Measurements from ENCODE around the gene IL24. TPM values are rescaled to one million over a fixed set of nuclear protein-coding genes. Genes with fewer than 3 reads are reported as not detected.

Gene IL24
- polyA plus RNA-seq, 1 of the 3 experiments (the other 2 are of a cell fraction), result 0.03 TPM

- H3K4me3 ChIP-seq (ENCODE audit: low read depth in 2 of 2, low read length in 1 of 2), result no peak overlapping the region
- DNase-seq, result no peak
- no peaks in the 10 kb centered on the region for H3K9me3 ChIP-seq
- no peaks in the 10 kb centered on the region for H3K79me2 ChIP-seq (ENCODE audit: insufficient read depth)
- no peak for TF ChIP-seq USF2 (IDR thresholded peaks at IDR 0.05; ENCODE audit: borderline replicate concordance, low read depth, low read length)
- TF ChIP-seq GABPA (IDR thresholded peaks at IDR 0.05; ENCODE audit: low read depth), result no peak
- TF ChIP-seq ELF1 (IDR thresholded peaks at IDR 0.05), result no peak
- TF ChIP-seq MEF2A (IDR thresholded peaks at IDR 0.05; ENCODE audit: borderline replicate concordance, low read depth), result no peak
- TF ChIP-seq TCF12 (IDR thresholded peaks at IDR 0.05), result no peak
- no peak for TF ChIP-seq FOXJ3 (CRISPR knock-in tag; IDR thresholded peaks at IDR 0.05)
- TF ChIP-seq USF1 (IDR thresholded peaks at IDR 0.05; ENCODE audit: borderline replicate concordance, low read depth), result no peak
- no peak for TF ChIP-seq GATA2 (CRISPR knock-in tag; IDR thresholded peaks at IDR 0.05)
- no peak for TF ChIP-seq FOXM1 (IDR thresholded peaks at IDR 0.05; ENCODE audit: low read depth)
- TF ChIP-seq REST (IDR thresholded peaks at IDR 0.05; ENCODE audit: low read depth, low read length), result no peak
- no peak for TF ChIP-seq CTCF (IDR thresholded peaks at IDR 0.05)
- TF ChIP-seq TEAD4 (IDR thresholded peaks at IDR 0.05; ENCODE audit: borderline replicate concordance, insufficient read depth), result no peak
- no peak for TF ChIP-seq ZBTB33 (IDR thresholded peaks at IDR 0.05; ENCODE audit: borderline replicate concordance, low read depth)
- no peak for TF ChIP-seq EP300 (IDR thresholded peaks at IDR 0.05; ENCODE audit: borderline replicate concordance in 1 of 2, low read depth in 1 of 2, low read length in 1 of 2)
- TF ChIP-seq POLR2AphosphoS5 (IDR thresholded peaks at IDR 0.05; ENCODE audit: low read depth, low read length), result no peak
- TF ChIP-seq CHD2 (IDR thresholded peaks at IDR 0.05; ENCODE audit: low read length, partially characterized antibody), result no peak
- no peak for TF ChIP-seq YY1 (IDR thresholded peaks at IDR 0.05; ENCODE audit: low read depth)
- no peak for TF ChIP-seq TAF1 (IDR thresholded peaks at IDR 0.05; ENCODE audit: borderline replicate concordance, low read depth, low read length)
- no peak for TF ChIP-seq MXI1 (IDR thresholded peaks at IDR 0.05; ENCODE audit: low read depth, low read length)
- H3K36me3 ChIP-seq (replicated peaks in 1 of 2; ENCODE audit: control insufficient read depth in 1 of 2, insufficient read depth in 2 of 2, low read length in 1 of 2), result no peaks in the 10 kb centered on the region
- no peaks in the 10 kb centered on the region for H4K20me1 ChIP-seq (ENCODE audit: insufficient read depth)
- WGBS (ENCODE audit: low lambda C conversion rate), result 86% methylated on average over 4 of the region's 4 CpGs
- CTCF ChIA-PET, result interaction anchor here (0.8 to 2.3 kb wide), 7 partner anchors 10 to 219 kb away, joined by 3 to 7 read pairs (median 3); no protein-coding TSS in a partner anchor
- H3K27me3 ChIP-seq (ENCODE audit: insufficient read depth), result peaks cover 52% of the 10 kb centered on the region; the same call in 1 of the 2 replicates
- H3F3A ChIP-seq (replicated peaks; ENCODE audit: insufficient read depth), result no peaks in the 10 kb centered on the region
- no peak overlapping the region for H3K9ac ChIP-seq
- H3K27ac ChIP-seq (ENCODE audit: low read depth in 2 of 2, low read length in 1 of 2), result no peak overlapping the region
- H3K4me2 ChIP-seq, result no peak overlapping the region
- POLR2A ChIA-PET, result no interaction called here
- H2AFZ ChIP-seq (ENCODE audit: low read depth), result no peak overlapping the region
- H3K4me1 ChIP-seq (ENCODE audit: control insufficient read depth in 1 of 2, insufficient read depth in 2 of 2, low read depth in 1 of 2, low read length in 1 of 2), result no peaks in the 10 kb centered on the region
- H3K9me2 ChIP-seq, result no peaks in the 10 kb centered on the region
Observed at GRCh38 chr1:206945779-206946178, 48.5 kb downstream of the IL24 start.

Data from SK-N-SH (cell line).